ENCODE measurements around the gene SCN2B. TPM values are rescaled to one million over a fixed set of nuclear protein-coding genes. Genes with fewer than 3 reads are reported as not detected.

The SCN2B gene
- total RNA-seq (ENCODE audit: low replicate concordance), result 2.8 TPM in 1 of 2 replicates, not detected in the other
- long read RNA-seq, result 0 reads

- Mint-ChIP-seq H3K27me3 (peaks cover 48% of the 10 kb centered on the region), H3K27ac (peak within 1 kb of the TSS; percentile 47), H3K36me3 (no peaks in the 10 kb centered on the region), H3K9me3 (no peaks in the 10 kb centered on the region), H3K4me1 (ENCODE audit: unreplicated experiment) (peaks cover 29% of the 10 kb centered on the region), H3K4me3 (peak within 1 kb of the TSS; percentile 87)
- no peak for TF ChIP-seq CTCF (conservative IDR thresholded peaks at IDR 0.05)
- DNase-seq (ENCODE audit: extremely low spot score, unreplicated experiment), result no peak
These were observed at the start of gene SCN2B for GRCh38 chr11:118175993-118176777. Gene SCN2B (minus strand): TSS chr11:118176639. CDS start chr11:118176431, 208 bp downstream.

- H3K4me3 Mint-ChIP-seq, result no peak within 1 kb of the TSS
- H3K9me3 Mint-ChIP-seq, result no peaks in the 10 kb centered on the region
- no peaks in the 10 kb centered on the region for H3K36me3 Mint-ChIP-seq
- H3K27me3 Mint-ChIP-seq, result peaks cover 30% of the 10 kb centered on the region
- H3K4me1 Mint-ChIP-seq (ENCODE audit: unreplicated experiment), result no peaks in the 10 kb centered on the region
- no peak for TF ChIP-seq CTCF (conservative IDR thresholded peaks at IDR 0.05)
- DNase-seq (ENCODE audit: extremely low spot score, unreplicated experiment), result no peak
- no peak within 1 kb of the TSS for H3K27ac Mint-ChIP-seq
These were observed 48.2 kb upstream of the SCN2B start, which contains the start of gene JAML for GRCh38 chr11:118224511-118225188. Gene JAML (minus strand): TSS chr11:118225011. CDS start chr11:118214866, 10,145 bp downstream.

GRCh38 chr11:118223992-118224391 is 47.6 kb upstream of the SCN2B start:
- DNase-seq (ENCODE audit: extremely low spot score, unreplicated experiment), result no peak
- H3K27me3 Mint-ChIP-seq, result peaks cover 36% of the 10 kb centered on the region
- H3K4me3 Mint-ChIP-seq, result no peak overlapping the region
- H3K36me3 Mint-ChIP-seq, result no peaks in the 10 kb centered on the region
- no peaks in the 10 kb centered on the region for H3K9me3 Mint-ChIP-seq
- H3K27ac Mint-ChIP-seq, result no peak overlapping the region
- no peaks in the 10 kb centered on the region for H3K4me1 Mint-ChIP-seq (ENCODE audit: unreplicated experiment)
- no peak for TF ChIP-seq CTCF (conservative IDR thresholded peaks at IDR 0.05)

- Mint-ChIP-seq H3K27me3 (peaks cover 39% of the 10 kb centered on the region), H3K4me1 (ENCODE audit: unreplicated experiment) (no peaks in the 10 kb centered on the region), H3K27ac (no peak overlapping the region), H3K36me3 (no peaks in the 10 kb centered on the region), H3K4me3 (no peak overlapping the region), H3K9me3 (no peaks in the 10 kb centered on the region)
- DNase-seq (ENCODE audit: extremely low spot score, unreplicated experiment), result no peak
- TF ChIP-seq CTCF (conservative IDR thresholded peaks at IDR 0.05), result no peak
These were observed 47.1 kb upstream of the SCN2B start for GRCh38 chr11:118223570-118223969.

GRCh38 chr11:118222437-118222836 is 46.0 kb upstream of the SCN2B start:
- H3K4me1 Mint-ChIP-seq (ENCODE audit: unreplicated experiment), result no peaks in the 10 kb centered on the region
- peaks cover 43% of the 10 kb centered on the region for H3K27me3 Mint-ChIP-seq
- H3K27ac Mint-ChIP-seq, result no peak overlapping the region
- H3K36me3 Mint-ChIP-seq, result no peaks in the 10 kb centered on the region
- DNase-seq (ENCODE audit: extremely low spot score, unreplicated experiment), result no peak
- no peaks in the 10 kb centered on the region for H3K9me3 Mint-ChIP-seq
- no peak for TF ChIP-seq CTCF (conservative IDR thresholded peaks at IDR 0.05)
- no peak overlapping the region for H3K4me3 Mint-ChIP-seq

Data from type B pancreatic cell (in vitro differentiated cells).